ENCODE results near the gene LRRC74B. TPM values are rescaled to one million over a fixed set of nuclear protein-coding genes. Genes with fewer than 3 reads are reported as not detected.

Gene LRRC74B
- total RNA-seq, 1 experiment from 2014 or later, result not detected

- Histone ChIP-seq H3K4me3 (ENCODE audit: low read length) (no peak overlapping the region), H3K27me3 (ENCODE audit: low read length) (no peaks in the 10 kb centered on the region), H3K4me1 (ENCODE audit: insufficient read depth, low read length) (no peaks in the 10 kb centered on the region), H3K27ac (ENCODE audit: low read length) (no peak overlapping the region), H3K9ac (ENCODE audit: low read length) (no peak overlapping the region), H3K36me3 (ENCODE audit: low read depth, low read length) (no peaks in the 10 kb centered on the region), H4K20me1 (ENCODE audit: low read length) (no peaks in the 10 kb centered on the region), H3F3A (ENCODE audit: low read length, unreplicated experiment) (no peaks in the 10 kb centered on the region), H3K9me3 (ENCODE audit: low read length) (no peaks in the 10 kb centered on the region), H3K79me2 (ENCODE audit: low read length) (no peaks in the 10 kb centered on the region), H3K4me2 (ENCODE audit: low read length) (no peak overlapping the region), H3K9me2 (replicated peaks; ENCODE audit: low read length) (no peaks in the 10 kb centered on the region), H2AFZ (ENCODE audit: low read length) (no peak overlapping the region)
- DNase-seq (peak; percentile 16), ATAC-seq (no peak)
- no TSS peak for BruUV-seq (replicated peaks)
- CTCF ChIA-PET, result no interaction called here
- intact Hi-C loops (cut with micrococcal nuclease), result no loop called here
- POLR2A ChIA-PET (ENCODE audit: unreplicated experiment), result no interaction called here
- TF ChIP-seq EZH2 (IDR thresholded peaks at IDR 0.05; ENCODE audit: low read length, unreplicated experiment) (no peak), CTCF (conservative IDR thresholded peaks at IDR 0.05; ENCODE audit: low read depth, low read length) (peak; percentile 48), EZH2phosphoT487 (IDR thresholded peaks at IDR 0.05; ENCODE audit: borderline replicate concordance, low read length) (no peak)
Measured at GRCh38 chr22:21020802-21021429, 24.8 kb upstream of the LRRC74B start.

GRCh38 chr22:21022507-21022906 is 23.2 kb upstream of the LRRC74B start:
- no peaks in the 10 kb centered on the region for H3F3A ChIP-seq (ENCODE audit: low read length, unreplicated experiment)
- no peaks in the 10 kb centered on the region for H4K20me1 ChIP-seq (ENCODE audit: low read length)
- H2AFZ ChIP-seq (ENCODE audit: low read length), result no peak overlapping the region
- no peak overlapping the region for H3K9ac ChIP-seq (ENCODE audit: low read length)
- no TSS peak for BruUV-seq (replicated peaks)
- no peaks in the 10 kb centered on the region for H3K79me2 ChIP-seq (ENCODE audit: low read length)
- ATAC-seq (no peak), DNase-seq (no peak)
- H3K27me3 ChIP-seq (ENCODE audit: low read length), result no peaks in the 10 kb centered on the region
- intact Hi-C loops (cut with micrococcal nuclease), result no loop called here
- no peaks in the 10 kb centered on the region for H3K36me3 ChIP-seq (ENCODE audit: low read depth, low read length)
- ChIA-PET CTCF (interaction anchor here (0.9 kb wide), 1 partner anchor 12 kb away, joined by 3 read pairs; no protein-coding TSS in a partner anchor), POLR2A (ENCODE audit: unreplicated experiment) (no interaction called here)
- H3K4me1 ChIP-seq (ENCODE audit: insufficient read depth, low read length), result no peaks in the 10 kb centered on the region
- TF ChIP-seq EZH2 (IDR thresholded peaks at IDR 0.05; ENCODE audit: low read length, unreplicated experiment) (no peak), EZH2phosphoT487 (IDR thresholded peaks at IDR 0.05; ENCODE audit: borderline replicate concordance, low read length) (no peak), CTCF (conservative IDR thresholded peaks at IDR 0.05; ENCODE audit: low read depth, low read length) (no peak)
- H3K9me2 ChIP-seq (replicated peaks; ENCODE audit: low read length), result no peaks in the 10 kb centered on the region
- H3K9me3 ChIP-seq (ENCODE audit: low read length), result no peaks in the 10 kb centered on the region
- H3K27ac ChIP-seq (ENCODE audit: low read length), result no peak overlapping the region
- no peak overlapping the region for H3K4me2 ChIP-seq (ENCODE audit: low read length)
- no peak overlapping the region for H3K4me3 ChIP-seq (ENCODE audit: low read length)

GRCh38 chr22:21022955-21023614 is 22.7 kb upstream of the LRRC74B start:
- BruUV-seq (replicated peaks), result no TSS peak
- Histone ChIP-seq H3K9me2 (replicated peaks; ENCODE audit: low read length) (no peaks in the 10 kb centered on the region), H3K9ac (ENCODE audit: low read length) (no peak overlapping the region), H3K27me3 (ENCODE audit: low read length) (no peaks in the 10 kb centered on the region), H3K4me3 (ENCODE audit: low read length) (no peak overlapping the region), H3K4me1 (ENCODE audit: insufficient read depth, low read length) (no peaks in the 10 kb centered on the region), H3K4me2 (ENCODE audit: low read length) (no peak overlapping the region), H3K27ac (ENCODE audit: low read length) (no peak overlapping the region), H3K36me3 (ENCODE audit: low read depth, low read length) (no peaks in the 10 kb centered on the region), H3K9me3 (ENCODE audit: low read length) (no peaks in the 10 kb centered on the region), H2AFZ (ENCODE audit: low read length) (no peak overlapping the region), H3K79me2 (ENCODE audit: low read length) (no peaks in the 10 kb centered on the region), H4K20me1 (ENCODE audit: low read length) (no peaks in the 10 kb centered on the region), H3F3A (ENCODE audit: low read length, unreplicated experiment) (no peaks in the 10 kb centered on the region)
- TF ChIP-seq EZH2phosphoT487 (IDR thresholded peaks at IDR 0.05; ENCODE audit: borderline replicate concordance, low read length) (no peak), EZH2 (IDR thresholded peaks at IDR 0.05; ENCODE audit: low read length, unreplicated experiment) (no peak), CTCF (conservative IDR thresholded peaks at IDR 0.05; ENCODE audit: low read depth, low read length) (no peak)
- CTCF ChIA-PET, result no interaction called here
- POLR2A ChIA-PET (ENCODE audit: unreplicated experiment), result no interaction called here
- ATAC-seq (no peak), DNase-seq (no peak)
- intact Hi-C loops (cut with micrococcal nuclease), result no loop called here

Data from PC-3 (cell line).